ENCODE results near the gene LRRN4CL. TPM values are rescaled to one million over a fixed set of nuclear protein-coding genes. Genes with fewer than 3 reads are reported as not detected.

Gene LRRN4CL
- total and polyA plus RNA-seq, 9 of the 15 experiments (the other 6 are each of a cell fraction or from before 2014, with no cell fraction given), result 0.03 to 0.11 (median 0.05) TPM; not detected in 4

DNA sequence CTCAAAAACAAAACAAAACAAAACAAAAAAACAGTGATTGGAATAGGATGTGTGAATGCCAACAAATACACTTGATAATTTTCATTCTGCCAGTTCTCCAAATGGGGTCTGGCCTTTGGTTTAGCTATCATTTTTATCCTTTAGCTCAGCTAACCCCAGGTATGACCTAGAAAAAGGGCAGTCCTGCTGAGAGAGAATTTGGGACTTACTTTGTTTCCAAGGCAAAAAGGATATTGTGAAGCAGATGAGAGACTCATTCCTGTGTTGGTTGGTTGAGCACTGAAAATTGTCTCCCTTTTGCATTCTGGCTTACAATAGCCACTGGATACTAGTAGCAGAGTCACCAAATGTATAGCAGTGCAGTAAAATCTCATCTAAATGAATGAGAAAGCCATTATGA, 47.9 kb upstream of the LRRN4CL start (continued):
- TF ChIP-seq NFE2L1 (tag; IDR thresholded peaks at IDR 0.05; ENCODE audit: borderline replicate concordance, low read depth), result no peak
- no peak for TF ChIP-seq MAFK (IDR thresholded peaks at IDR 0.05; ENCODE audit: low read length)
- no peak for TF ChIP-seq ZNF217 (CRISPR knock-in tag; IDR thresholded peaks at IDR 0.05)
- no peak for TF ChIP-seq BHLHE40 (IDR thresholded peaks at IDR 0.05; ENCODE audit: low read length)
- no peak for TF ChIP-seq JUNB (CRISPR knock-in tag; conservative IDR thresholded peaks at IDR 0.05)

DNA sequence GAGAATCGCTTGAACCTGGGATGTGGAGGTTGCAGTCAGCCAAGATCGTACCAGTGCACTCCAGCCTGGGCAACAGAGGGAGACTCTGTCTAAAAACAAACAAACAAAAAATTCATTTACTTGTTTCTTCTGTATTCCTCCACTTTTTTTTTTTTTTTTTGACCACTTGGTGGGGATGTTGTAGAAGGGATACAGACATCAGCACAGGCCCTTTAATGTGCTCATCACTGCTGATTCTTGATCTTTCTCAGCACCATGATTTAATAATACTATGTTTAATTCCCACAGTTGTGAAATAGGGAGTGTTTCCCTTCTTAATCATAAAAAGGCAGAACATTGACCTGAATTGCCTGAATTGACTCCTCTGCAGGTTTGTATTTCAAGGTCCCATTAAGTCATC, 43.5 kb upstream of the LRRN4CL start:
- intact Hi-C loops (cut with micrococcal nuclease) (loop anchor here (1.0 kb wide), 1 partner anchor 36 kb away; no protein-coding TSS in a partner anchor), in situ Hi-C loops (cut with MboI) (no loop called here)
- H4K20me1 ChIP-seq (replicated peaks; ENCODE audit: control insufficient read depth, insufficient read depth, low read length), result no peaks in the 10 kb centered on the region
- 91% methylated on average over 1 of the region's 2 CpGs for WGBS (ENCODE audit: insufficient coverage, low coverage, missing lambda C conversion rate)
- peak; percentile 25; the same call in 1 of the 3 replicates for ATAC-seq
- H3K9ac ChIP-seq (ENCODE audit: insufficient read depth in 1 of 2, low read depth in 2 of 2, low read length in 2 of 2), result no peak overlapping the region
- ChIA-PET CTCF (ENCODE audit: low intra/inter-chr PET ratio) (interaction anchor here (0.6 to 3.1 kb wide), 5 partner anchors 37 to 832 kb away, joined by 3 to 25 read pairs (median 5); partner anchors contain the start of gene TMEM179B), POLR2A (interaction anchor here (0.6 kb wide), 1 partner anchor 59 kb away, joined by 3 read pairs; no protein-coding TSS in a partner anchor)
- DNase-seq (ENCODE audit: extremely low read depth in 1 of 4, low spot score in 3 of 4), result no peak
- no peak overlapping the region for H3K4me3 ChIP-seq
- no TSS peak for BruUV-seq (replicated peaks)
- no peak for FAIRE-seq
- H2AFZ ChIP-seq (ENCODE audit: low read depth, low read length), result no peak overlapping the region
- H3K27me3 ChIP-seq (ENCODE audit: control insufficient read depth in 2 of 2, insufficient read depth in 2 of 2, low read length in 2 of 2), result no peaks in the 10 kb centered on the region
- no peaks in the 10 kb centered on the region for H3K9me1 ChIP-seq (ENCODE audit: control insufficient read depth, insufficient read depth, low read length)
- H3K79me2 ChIP-seq (ENCODE audit: control insufficient read depth, insufficient read depth, low read length), result peaks cover 27% of the 10 kb centered on the region
- no peaks in the 10 kb centered on the region for H3K9me3 ChIP-seq (replicated peaks; ENCODE audit: control insufficient read depth, insufficient read depth, low read depth, low read length)
- H3K27ac ChIP-seq (ENCODE audit: extremely low read depth, low read depth, low read length), result no peak overlapping the region
- peaks cover 47% of the 10 kb centered on the region; the same call in 2 of the 3 replicates for H3K36me3 ChIP-seq (ENCODE audit: control insufficient read depth, insufficient read depth, low read length)
- H3K4me1 ChIP-seq (replicated peaks in 1 of 2; ENCODE audit: control insufficient read depth in 2 of 2, insufficient read depth in 2 of 2, low read length in 2 of 2), result peaks cover 4 to 6% of the 10 kb centered on the region in 2 experiments; a peak in 3 of 5 replicates
- no peak overlapping the region for H3K4me2 ChIP-seq (ENCODE audit: insufficient read depth, low read length)
- TF ChIP-seq TAL1 (IDR thresholded peaks at IDR 0.05) (no peak), ETV6 (IDR thresholded peaks at IDR 0.05; ENCODE audit: borderline replicate concordance in 1 of 2, low read depth in 2 of 2, low read length in 1 of 2) (no peak), ETV6 (CRISPR knock-in tag; IDR thresholded peaks at IDR 0.05; ENCODE audit: borderline replicate concordance) (no peak), SMC3 (conservative IDR thresholded peaks at IDR 0.05; ENCODE audit: insufficient read depth, low read depth, low read length) (0 out of 2 replicates have a peak, but pooled peaks have one; percentile 8), RAD21 (CRISPR knock-in tag; conservative IDR thresholded peaks at IDR 0.05 in 1 of 2, IDR thresholded peaks at IDR 0.05 in 1 of 2) (peak in 1 of 2 experiments; percentile 28; a peak in 2 of 4 replicates)
- TF ChIP-seq, protein P1, sequence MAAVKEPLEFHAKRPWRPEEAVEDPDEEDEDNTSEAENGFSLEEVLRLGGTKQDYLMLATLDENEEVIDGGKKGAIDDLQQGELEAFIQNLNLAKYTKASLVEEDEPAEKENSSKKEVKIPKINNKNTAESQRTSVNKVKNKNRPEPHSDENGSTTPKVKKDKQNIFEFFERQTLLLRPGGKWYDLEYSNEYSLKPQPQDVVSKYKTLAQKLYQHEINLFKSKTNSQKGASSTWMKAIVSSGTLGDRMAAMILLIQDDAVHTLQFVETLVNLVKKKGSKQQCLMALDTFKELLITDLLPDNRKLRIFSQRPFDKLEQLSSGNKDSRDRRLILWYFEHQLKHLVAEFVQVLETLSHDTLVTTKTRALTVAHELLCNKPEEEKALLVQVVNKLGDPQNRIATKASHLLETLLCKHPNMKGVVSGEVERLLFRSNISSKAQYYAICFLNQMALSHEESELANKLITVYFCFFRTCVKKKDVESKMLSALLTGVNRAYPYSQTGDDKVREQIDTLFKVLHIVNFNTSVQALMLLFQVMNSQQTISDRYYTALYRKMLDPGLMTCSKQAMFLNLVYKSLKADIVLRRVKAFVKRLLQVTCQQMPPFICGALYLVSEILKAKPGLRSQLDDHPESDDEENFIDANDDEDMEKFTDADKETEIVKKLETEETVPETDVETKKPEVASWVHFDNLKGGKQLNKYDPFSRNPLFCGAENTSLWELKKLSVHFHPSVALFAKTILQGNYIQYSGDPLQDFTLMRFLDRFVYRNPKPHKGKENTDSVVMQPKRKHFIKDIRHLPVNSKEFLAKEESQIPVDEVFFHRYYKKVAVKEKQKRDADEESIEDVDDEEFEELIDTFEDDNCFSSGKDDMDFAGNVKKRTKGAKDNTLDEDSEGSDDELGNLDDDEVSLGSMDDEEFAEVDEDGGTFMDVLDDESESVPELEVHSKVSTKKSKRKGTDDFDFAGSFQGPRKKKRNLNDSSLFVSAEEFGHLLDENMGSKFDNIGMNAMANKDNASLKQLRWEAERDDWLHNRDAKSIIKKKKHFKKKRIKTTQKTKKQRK (IDR thresholded peaks at IDR 0.05; ENCODE audit: borderline replicate concordance, low read depth, low read length), result no peak
- TF ChIP-seq, protein P2, sequence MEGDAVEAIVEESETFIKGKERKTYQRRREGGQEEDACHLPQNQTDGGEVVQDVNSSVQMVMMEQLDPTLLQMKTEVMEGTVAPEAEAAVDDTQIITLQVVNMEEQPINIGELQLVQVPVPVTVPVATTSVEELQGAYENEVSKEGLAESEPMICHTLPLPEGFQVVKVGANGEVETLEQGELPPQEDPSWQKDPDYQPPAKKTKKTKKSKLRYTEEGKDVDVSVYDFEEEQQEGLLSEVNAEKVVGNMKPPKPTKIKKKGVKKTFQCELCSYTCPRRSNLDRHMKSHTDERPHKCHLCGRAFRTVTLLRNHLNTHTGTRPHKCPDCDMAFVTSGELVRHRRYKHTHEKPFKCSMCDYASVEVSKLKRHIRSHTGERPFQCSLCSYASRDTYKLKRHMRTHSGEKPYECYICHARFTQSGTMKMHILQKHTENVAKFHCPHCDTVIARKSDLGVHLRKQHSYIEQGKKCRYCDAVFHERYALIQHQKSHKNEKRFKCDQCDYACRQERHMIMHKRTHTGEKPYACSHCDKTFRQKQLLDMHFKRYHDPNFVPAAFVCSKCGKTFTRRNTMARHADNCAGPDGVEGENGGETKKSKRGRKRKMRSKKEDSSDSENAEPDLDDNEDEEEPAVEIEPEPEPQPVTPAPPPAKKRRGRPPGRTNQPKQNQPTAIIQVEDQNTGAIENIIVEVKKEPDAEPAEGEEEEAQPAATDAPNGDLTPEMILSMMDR (IDR thresholded peaks at IDR 0.05 in 2 of 3, conservative IDR thresholded peaks at IDR 0.05 in 1 of 3; ENCODE audit: insufficient read depth in 2 of 3, low read depth in 1 of 3, low read length in 3 of 3), result peak; percentile 22 to 57 (median 37); a peak in 3 of 6 replicates

Data from K562 (cell line).